OCI-LY7 (cell line): Measurements from ENCODE around the gene RAD51AP2.

Experiments
- EZH2phosphoT487 ChIP-seq: fragments of 200-600 bp; sonication (generic); IDR thresholded peaks from 2 replicates; pipeline ENCODE4 v1.6.1; 2018; ENCODE audit warnings: low read depth, borderline replicate concordance, mild to moderate bottlenecking, mixed run types, antibody characterized with exemption, low read length, moderate library complexity, mixed read lengths
- TF ChIP-seq, protein P1 (sequence below): fragments of 200-600 bp; sonication (generic); conservative IDR thresholded peaks from 2 replicates; pipeline ENCODE4 v1.5.1; 2014; ENCODE audit warnings: mild to moderate bottlenecking, antibody characterized with exemption, low read length, moderate library complexity, mixed read lengths

DNA sequence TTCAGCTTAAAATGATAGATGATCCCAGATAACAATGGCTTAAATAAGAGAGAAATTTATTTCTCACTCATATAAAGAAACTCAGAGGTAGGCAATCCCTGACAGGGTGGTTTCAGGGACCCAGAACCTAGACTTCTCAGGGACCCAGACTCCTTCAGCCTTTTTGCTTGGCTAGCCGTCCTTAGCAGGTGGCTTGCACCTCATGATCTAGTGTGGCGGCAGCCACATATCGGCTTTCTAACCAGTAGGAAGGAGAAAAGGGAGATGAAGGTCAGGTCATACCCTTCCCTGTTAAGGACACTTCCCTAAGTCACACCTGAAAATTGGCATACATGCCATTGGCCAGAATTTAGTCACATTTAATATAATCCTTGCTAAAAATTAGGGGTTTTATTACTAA lies 40.6 kb upstream of the RAD51AP2 start:
- TF ChIP-seq, protein P1, sequence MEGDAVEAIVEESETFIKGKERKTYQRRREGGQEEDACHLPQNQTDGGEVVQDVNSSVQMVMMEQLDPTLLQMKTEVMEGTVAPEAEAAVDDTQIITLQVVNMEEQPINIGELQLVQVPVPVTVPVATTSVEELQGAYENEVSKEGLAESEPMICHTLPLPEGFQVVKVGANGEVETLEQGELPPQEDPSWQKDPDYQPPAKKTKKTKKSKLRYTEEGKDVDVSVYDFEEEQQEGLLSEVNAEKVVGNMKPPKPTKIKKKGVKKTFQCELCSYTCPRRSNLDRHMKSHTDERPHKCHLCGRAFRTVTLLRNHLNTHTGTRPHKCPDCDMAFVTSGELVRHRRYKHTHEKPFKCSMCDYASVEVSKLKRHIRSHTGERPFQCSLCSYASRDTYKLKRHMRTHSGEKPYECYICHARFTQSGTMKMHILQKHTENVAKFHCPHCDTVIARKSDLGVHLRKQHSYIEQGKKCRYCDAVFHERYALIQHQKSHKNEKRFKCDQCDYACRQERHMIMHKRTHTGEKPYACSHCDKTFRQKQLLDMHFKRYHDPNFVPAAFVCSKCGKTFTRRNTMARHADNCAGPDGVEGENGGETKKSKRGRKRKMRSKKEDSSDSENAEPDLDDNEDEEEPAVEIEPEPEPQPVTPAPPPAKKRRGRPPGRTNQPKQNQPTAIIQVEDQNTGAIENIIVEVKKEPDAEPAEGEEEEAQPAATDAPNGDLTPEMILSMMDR = no peak
- TF ChIP-seq EZH2phosphoT487 = no peak
